ENCODE data around the gene RPP38. TPM values are rescaled to one million over a fixed set of nuclear protein-coding genes. Genes with fewer than 3 reads are reported as not detected.
A peak's percentile ranks its signal among the peaks of the same experiment; 100 is the strongest.

The RPP38 gene
- total RNA-seq, 1 donor from 2014 or later, result 13.0 TPM

GRCh38 chr10:15103513-15103912 is 6.4 kb downstream of the RPP38 start:
- H3K4me1 Mint-ChIP-seq (ENCODE audit: unreplicated experiment), result no peaks in the 10 kb centered on the region
- peak overlapping the region; percentile 55 for H3K27ac Mint-ChIP-seq (ENCODE audit: unreplicated experiment)
- peak overlapping the region; percentile 10 for H3K4me3 Mint-ChIP-seq (ENCODE audit: unreplicated experiment)
- peaks cover 16% of the 10 kb centered on the region for H3K36me3 Mint-ChIP-seq (ENCODE audit: low read depth, unreplicated experiment)
- no peak for TF ChIP-seq CTCF (IDR thresholded peaks at IDR 0.05; ENCODE audit: unreplicated experiment)
- no peaks in the 10 kb centered on the region for H3K9me3 Mint-ChIP-seq (ENCODE audit: unreplicated experiment)
- no peak for DNase-seq (ENCODE audit: low spot score)
- H3K27me3 Mint-ChIP-seq (ENCODE audit: unreplicated experiment), result peaks cover 2% of the 10 kb centered on the region

- DNase-seq (ENCODE audit: low spot score), result peak; percentile 78
- Mint-ChIP-seq H3K4me1 (ENCODE audit: unreplicated experiment) (no peaks in the 10 kb centered on the region), H3K36me3 (ENCODE audit: low read depth, unreplicated experiment) (peaks cover 8% of the 10 kb centered on the region), H3K27me3 (ENCODE audit: unreplicated experiment) (no peaks in the 10 kb centered on the region), H3K4me3 (ENCODE audit: unreplicated experiment) (no peak overlapping the region), H3K9me3 (ENCODE audit: unreplicated experiment) (no peaks in the 10 kb centered on the region), H3K27ac (ENCODE audit: unreplicated experiment) (no peak overlapping the region)
- peak; percentile 84 for TF ChIP-seq CTCF (IDR thresholded peaks at IDR 0.05; ENCODE audit: unreplicated experiment)
These were observed 9.3 kb downstream of the RPP38 start for GRCh38 chr10:15106352-15107013.

GRCh38 chr10:15112657-15113056 is 15.5 kb downstream of the RPP38 start:
- Mint-ChIP-seq H3K36me3 (ENCODE audit: low read depth, unreplicated experiment) (no peaks in the 10 kb centered on the region), H3K4me1 (ENCODE audit: unreplicated experiment) (no peaks in the 10 kb centered on the region), H3K27me3 (ENCODE audit: unreplicated experiment) (no peaks in the 10 kb centered on the region), H3K27ac (ENCODE audit: unreplicated experiment) (no peak overlapping the region), H3K9me3 (ENCODE audit: unreplicated experiment) (no peaks in the 10 kb centered on the region), H3K4me3 (ENCODE audit: unreplicated experiment) (no peak overlapping the region)
- no peak for TF ChIP-seq CTCF (IDR thresholded peaks at IDR 0.05; ENCODE audit: unreplicated experiment)
- DNase-seq (ENCODE audit: low spot score), result no peak

GRCh38 chr10:15113766-15114165 is 16.6 kb downstream of the RPP38 start:
- Mint-ChIP-seq H3K9me3 (ENCODE audit: unreplicated experiment) (no peaks in the 10 kb centered on the region), H3K27ac (ENCODE audit: unreplicated experiment) (no peak overlapping the region), H3K4me3 (ENCODE audit: unreplicated experiment) (no peak overlapping the region), H3K27me3 (ENCODE audit: unreplicated experiment) (no peaks in the 10 kb centered on the region), H3K4me1 (ENCODE audit: unreplicated experiment) (no peaks in the 10 kb centered on the region), H3K36me3 (ENCODE audit: low read depth, unreplicated experiment) (no peaks in the 10 kb centered on the region)
- no peak for TF ChIP-seq CTCF (IDR thresholded peaks at IDR 0.05; ENCODE audit: unreplicated experiment)
- no peak for DNase-seq (ENCODE audit: low spot score)

- Mint-ChIP-seq H3K36me3 (ENCODE audit: low read depth, unreplicated experiment) (peaks cover 7% of the 10 kb centered on the region), H3K27ac (ENCODE audit: unreplicated experiment) (no peak overlapping the region), H3K27me3 (ENCODE audit: unreplicated experiment) (no peaks in the 10 kb centered on the region), H3K9me3 (ENCODE audit: unreplicated experiment) (no peaks in the 10 kb centered on the region), H3K4me3 (ENCODE audit: unreplicated experiment) (no peak overlapping the region), H3K4me1 (ENCODE audit: unreplicated experiment) (no peaks in the 10 kb centered on the region)
- no peak for TF ChIP-seq CTCF (IDR thresholded peaks at IDR 0.05; ENCODE audit: unreplicated experiment)
- no peak for DNase-seq (ENCODE audit: low spot score)
These were observed 19.1 kb downstream of the RPP38 start for GRCh38 chr10:15116225-15116624.

All from endothelial cell (in vitro differentiated cells).